GM12878 (cell line): Measurements from ENCODE around the gene TYSND1. TPM values are rescaled to one million over a fixed set of nuclear protein-coding genes. Genes with fewer than 3 reads are reported as not detected.

ENCODE experiments used
- ATAC-seq: fragments of 200-7000 bp; cut with Tn5 transposase; 3 replicates; pipeline ENCODE4 v1.9.1; 2020; ENCODE audit warnings: mild to moderate bottlenecking, moderate library complexity
- BruUV-seq: library from RNA; stranded (reverse); fragments of 400-500 nt; replicated peaks from 2 replicates; lab custom pipeline; 2021; lab: Mats Ljungman, UMichigan
- CTCF ChIA-PET: fragments of 300-600 bp; sonication (Branson Sonifier 250); formaldehyde crosslinking; extraction: SDS; loops from one replicate; lab custom pipeline; 2021; ENCODE audit warnings: inconsistent platforms; lab: Yijun Ruan, JAX
- POLR2A ChIA-PET: fragments of 350-600 bp; formaldehyde crosslinking; extraction: SDS; loops from one replicate; lab custom pipeline; 2021; ENCODE audit warnings: inconsistent platforms; lab: Charles Lee
- RAD21 ChIA-PET: fragments of 300-600 bp; sonication (Branson Sonifier 250); formaldehyde crosslinking; loops from one replicate; lab custom pipeline; 2023; ENCODE audit warnings: antibody characterized with exemption; ENCODE audit not compliant: unreplicated experiment; lab: Charles Lee
- SMC1A ChIA-PET: fragments of 300-600 bp; sonication (Branson Sonifier 250); formaldehyde crosslinking; loops from one replicate; lab custom pipeline; 2023; ENCODE audit not compliant: unreplicated experiment, uncharacterized antibody; lab: Charles Lee
- DNase-seq: peaks from one replicate; pipeline ENCODE4 v3.0.0-alpha.2; 2011; ENCODE audit warnings: low read depth, low spot score
- FAIRE-seq: peaks from 3 replicates; lab custom pipeline; 2011; peaks lifted over from hg19 to GRCh38; lab: Jason Lieb, UNC
- H2AFZ ChIP-seq: 2 replicates; pipeline ENCODE4 v1.6.0; 2011; ENCODE audit warnings: low read depth, low read length, control low read depth; ENCODE audit not compliant: control insufficient read depth
- H3K27ac ChIP-seq: 2 replicates; pipeline ENCODE4 v1.5.1; 2011; ENCODE audit warnings: control low read depth; ENCODE audit not compliant: control insufficient read depth, insufficient read depth
- H3K27me3 ChIP-seq, 2 experiments: replicated peaks in 1 of 2; 2 replicates each; pipeline versions ENCODE4 v1.6.0 to v1.6.1; 2011; ENCODE audit warnings: low read length in 1 of 2; ENCODE audit not compliant: control insufficient read depth in 2 of 2, insufficient read depth in 2 of 2
- H3K36me3 ChIP-seq, 2 experiments: 2 replicates each; pipeline ENCODE4 v1.5.1; 2011; ENCODE audit warnings: low read length in 1 of 2; ENCODE audit not compliant: control insufficient read depth in 2 of 2, insufficient read depth in 2 of 2
- H3K4me1 ChIP-seq: 2 replicates; pipeline ENCODE4 v1.6.1; 2011; ENCODE audit warnings: mild to moderate bottlenecking, low read length, moderate library complexity, mixed read lengths; ENCODE audit not compliant: control insufficient read depth, insufficient read depth
- H3K4me2 ChIP-seq: 2 replicates; pipeline ENCODE4 v1.6.0; 2011; ENCODE audit warnings: control low read depth; ENCODE audit not compliant: control insufficient read depth, insufficient read depth
- H3K4me3 ChIP-seq: fragments of 200-600 bp; sonication (generic); 2 replicates; pipeline ENCODE4 v1.5.1; 2016
- H3K79me2 ChIP-seq: 2 replicates; pipeline ENCODE4 v1.6.0; 2011; ENCODE audit warnings: low read length; ENCODE audit not compliant: control insufficient read depth, insufficient read depth
- H3K9ac ChIP-seq: 2 replicates; pipeline ENCODE4 v1.8.0; 2011; ENCODE audit warnings: low read length, control low read depth, mixed read lengths; ENCODE audit not compliant: control insufficient read depth, insufficient read depth
- H3K9me3 ChIP-seq: replicated peaks from 3 replicates; pipeline ENCODE4 v1.5.1; 2011; ENCODE audit warnings: mild to moderate bottlenecking, low read length; ENCODE audit not compliant: control insufficient read depth, insufficient read depth
- H4K20me1 ChIP-seq: 2 replicates; pipeline ENCODE4 v1.6.0; 2011; ENCODE audit not compliant: control insufficient read depth, insufficient read depth
- BHLHE40 ChIP-seq, 2 experiments: fragments of 450-650 bp in 1 of 2; IDR thresholded peaks; 2 replicates each; pipeline ENCODE4 v1.6.1; 2011 to 2017; ENCODE audit warnings: low read depth in 2 of 2, borderline replicate concordance in 1 of 2, improper control_type of control experiment in 1 of 2, low read length in 1 of 2, mild to moderate bottlenecking in 1 of 2
- BMI1 ChIP-seq: fragments of 450-650 bp; IDR thresholded peaks from 2 replicates; pipeline ENCODE4 v1.6.1; 2016; ENCODE audit warnings: mild to moderate bottlenecking, moderate library complexity, borderline replicate concordance
- CHD4 ChIP-seq: fragments of 200-600 bp; sonication (generic); IDR thresholded peaks from 2 replicates; pipeline ENCODE4 v1.6.1; 2016; ENCODE audit warnings: mild to moderate bottlenecking
- EGR1 ChIP-seq, 2 experiments: IDR thresholded peaks; 1 replicate in 1 of 2; 2 replicates in 1 of 2; pipeline ENCODE4 v1.6.1; 2011 to 2012; ENCODE audit warnings: low read depth in 2 of 2, low read length in 2 of 2, borderline replicate concordance in 1 of 2, mild to moderate bottlenecking in 1 of 2, moderate library complexity in 1 of 2
- GATAD2B ChIP-seq: fragments of 450-650 bp; conservative IDR thresholded peaks from 2 replicates; pipeline ENCODE4 v1.6.1; 2017; ENCODE audit warnings: low read depth, mild to moderate bottlenecking, moderate library complexity
- IKZF2 ChIP-seq, 2 experiments: fragments of 450-650 bp; IDR thresholded peaks; 2 replicates each; pipeline ENCODE4 v1.6.1; 2017; ENCODE audit warnings: mild to moderate bottlenecking in 2 of 2, moderate library complexity in 2 of 2
- JUND ChIP-seq: IDR thresholded peaks from 2 replicates; pipeline ENCODE4 v1.6.1; 2012; ENCODE audit warnings: low read depth, mild to moderate bottlenecking, low read length, improper control_type of control experiment, moderate library complexity
- MTA2 ChIP-seq: fragments of 450-650 bp; IDR thresholded peaks from 2 replicates; pipeline ENCODE4 v1.6.1; 2016; ENCODE audit warnings: low read depth, mild to moderate bottlenecking, moderate library complexity
- MXI1 ChIP-seq: fragments of 150-350 bp; IDR thresholded peaks from 2 replicates; pipeline ENCODE4 v1.6.1; 2011; ENCODE audit warnings: low read depth, mild to moderate bottlenecking, inconsistent platforms, low read length, improper control_type of control experiment
- NR2F1 ChIP-seq: fragments of 450-650 bp; conservative IDR thresholded peaks from 2 replicates; pipeline ENCODE4 v1.6.1; 2017; ENCODE audit warnings: mild to moderate bottlenecking
- NRF1 ChIP-seq: conservative IDR thresholded peaks from 2 replicates; pipeline ENCODE4 v1.6.1; 2011; ENCODE audit warnings: mild to moderate bottlenecking, low read depth, low read length, improper control_type of control experiment
- PAX5 ChIP-seq: IDR thresholded peaks from 2 replicates; pipeline ENCODE4 v1.6.1; 2011; ENCODE audit warnings: low read depth, low read length, borderline replicate concordance
- POLR2A ChIP-seq: IDR thresholded peaks from 2 replicates; pipeline ENCODE4 v1.6.1; 2011; ENCODE audit warnings: low read depth, mild to moderate bottlenecking, low read length
- SUZ12 ChIP-seq: fragments of 200-600 bp; sonication (generic); IDR thresholded peaks from one replicate; pipeline ENCODE4 v1.6.1; 2018; ENCODE audit warnings: antibody characterized with exemption, mild to moderate bottlenecking; ENCODE audit not compliant: unreplicated experiment
- WGBS: methylation state at CpG from one replicate; pipeline ENCODE4 v1.1.6; 2016; ENCODE audit warnings: low lambda C conversion rate; ENCODE audit not compliant: insufficient replicate concordance, insufficient coverage; ENCODE audit errors: missing lambda C conversion rate; 5-methylcytosine and 5-hydroxymethylcytosine counted together
- in situ Hi-C: fragments of 300-500 bp; cut with MboI; formaldehyde crosslinking; loops from 9 replicates; pipeline ENCODE4 v1.14.3; 2018; ENCODE audit warnings: mixed read lengths
- intact Hi-C: fragments of 100-400 bp; cut with micrococcal nuclease; formaldehyde crosslinking; loops from one replicate; pipeline ENCODE4 v1.14.2; 2022; ENCODE audit not compliant: unreplicated experiment
- polyA plus RNA-seq, 11 experiments: library from polyadenylated mRNA; depleted of rRNA in 4 of 11; unstranded in 6 of 11; stranded (reverse) in 5 of 11; fragments of >200 nt; fragmentation: Nextera tagmentation in 4 of 11; fragmentation: Illumina TruSeq in 1 of 11; extraction: Ambion mirVana in 4 of 11; extraction: Trizol in 1 of 11; gene quantifications; 1 replicate in 1 of 11; 2 replicates in 10 of 11; pipeline versions ENCODE4 v1.2.1 to v1.2.3, GENCODE V29; 2011 to 2016; ENCODE audit warnings: inconsistent platforms in 2 of 11, missing spikeins in 2 of 11, low read depth in 1 of 11
- total RNA-seq, 4 experiments: library from RNA; depleted of rRNA in 3 of 4; stranded (reverse); fragments of >200 nt in 3 of 4; fragmentation: Illumina TruSeq in 1 of 4; extraction: Trizol in 1 of 4; gene quantifications; 2 replicates each; pipeline versions ENCODE4 v1.2.1 to v1.2.3, GENCODE V29; 2013 to 2021
- TF ChIP-seq, protein P1 (sequence below): fragments of 450-650 bp; IDR thresholded peaks from 2 replicates; pipeline ENCODE4 v1.6.1; 2016; ENCODE audit warnings: mild to moderate bottlenecking, moderate library complexity, borderline replicate concordance
- TF ChIP-seq, protein P2 (sequence below): IDR thresholded peaks from 2 replicates; pipeline ENCODE4 v1.6.1; 2012; ENCODE audit warnings: mild to moderate bottlenecking, low read depth, low read length

Gene TYSND1
- total and polyA plus RNA-seq, 10 of the 15 experiments (the other 5 are each of a cell fraction or from before 2014, with no cell fraction given), result 1.9 to 21.4 (median 12.0) TPM

DNA sequence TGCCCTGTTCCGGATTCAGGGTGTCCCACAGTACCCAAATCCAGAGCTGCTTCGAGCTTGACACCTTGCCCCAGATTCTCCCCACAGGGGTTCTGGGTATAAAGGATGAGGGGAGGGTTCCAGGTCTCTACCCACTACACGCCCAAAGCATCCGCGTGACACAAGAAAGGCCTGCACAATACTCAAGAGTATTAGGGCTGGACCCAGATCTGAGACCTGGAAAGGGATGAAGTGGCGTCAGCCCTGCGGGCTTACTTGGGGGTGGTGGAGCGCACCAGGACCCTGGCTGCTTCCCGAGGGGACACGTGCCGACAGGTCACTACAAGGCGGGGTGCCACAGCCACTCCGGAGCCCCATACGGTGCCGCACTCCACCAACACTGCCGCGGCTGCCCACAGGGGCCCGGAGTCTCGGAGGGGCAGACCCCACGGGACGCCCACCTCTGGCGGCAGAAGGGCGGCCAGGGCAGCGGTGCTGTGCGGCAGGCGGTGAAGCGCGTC, 1.3 kb downstream of the TYSND1 start:
- CTCF ChIA-PET, result interaction anchor here (0.9 to 8.4 kb wide), 22 partner anchors 9 to 230 kb away, joined by 3 to 173 read pairs (median 8); partner anchors contain the start of genes AIFM2 and SAR1A
- H3K9ac ChIP-seq, result peak overlapping the region; percentile 71
- ATAC-seq (no peak; the same call in 1 of the 3 replicates), DNase-seq (no peak), FAIRE-seq (no peak)
- intact Hi-C loops (loop anchor here (2.0 kb wide), 1 partner anchor 28 kb away; no protein-coding TSS in a partner anchor), in situ Hi-C loops (no loop called here)
- H4K20me1 ChIP-seq, result no peaks in the 10 kb centered on the region; the same call in none of the 2 replicates
- POLR2A ChIA-PET, result interaction anchor here (1.7 to 2.6 kb wide), 4 partner anchors 11 to 87 kb away, joined by 8 to 45 read pairs (median 10); partner anchors contain the start of genes PPA1 and SAR1A
- H3K36me3 ChIP-seq, result peaks cover 0 to 1% of the 10 kb centered on the region in 2 experiments; a peak in 3 of 4 replicates
- peak overlapping the region; percentile 70 for H3K4me2 ChIP-seq
- peaks cover 3% of the 10 kb centered on the region; the same call in 1 of the 2 replicates for H3K4me1 ChIP-seq
- H3K27ac ChIP-seq, result peak overlapping the region; percentile 85
- peaks cover 23% of the 10 kb centered on the region for H3K79me2 ChIP-seq
- BruUV-seq, result no TSS peak
- RAD21 ChIA-PET, result interaction anchor here (1.5 to 3.3 kb wide), 6 partner anchors 16 to 187 kb away, joined by 3 to 28 read pairs (median 10); partner anchors contain the start of gene SAR1A
- H3K9me3 ChIP-seq, result no peaks in the 10 kb centered on the region
- peak overlapping the region; percentile 85 for H2AFZ ChIP-seq
- H3K27me3 ChIP-seq, result no peaks in the 10 kb centered on the region
- SMC1A ChIA-PET, result interaction anchor here (1.2 to 3.6 kb wide), 14 partner anchors 8 to 209 kb away, joined by 4 to 42 read pairs (median 5); partner anchors contain the start of genes AIFM2 and SAR1A
- WGBS, result 1% methylated on average over 14 of the region's 28 CpGs
- H3K4me3 ChIP-seq, result peak overlapping the region; percentile 88
- TF ChIP-seq GATAD2B (peak; percentile 92; the same call in 1 of the 2 replicates), EGR1 (IDR thresholded peaks at IDR 0.05; ENCODE audit: borderline replicate concordance in 1 of 2, low read depth in 2 of 2, low read length in 2 of 2) (no peak), POLR2A (no peak), SUZ12 (no peak), BMI1 (no peak), MTA2 (no peak), IKZF2 (IDR thresholded peaks at IDR 0.05) (no peak), NRF1 (no peak), NR2F1 (peak; percentile 46; the same call in 1 of the 2 replicates), CHD4 (no peak), PAX5 (0 out of 2 replicates have a peak, but pooled peaks have one; percentile 50), MXI1 (no peak), JUND (no peak), BHLHE40 (IDR thresholded peaks at IDR 0.05; ENCODE audit: borderline replicate concordance in 1 of 2, low read depth in 2 of 2, low read length in 1 of 2) (peak; percentile 16 to 80; a peak in 2 of 4 replicates)
- TF ChIP-seq, protein P1, sequence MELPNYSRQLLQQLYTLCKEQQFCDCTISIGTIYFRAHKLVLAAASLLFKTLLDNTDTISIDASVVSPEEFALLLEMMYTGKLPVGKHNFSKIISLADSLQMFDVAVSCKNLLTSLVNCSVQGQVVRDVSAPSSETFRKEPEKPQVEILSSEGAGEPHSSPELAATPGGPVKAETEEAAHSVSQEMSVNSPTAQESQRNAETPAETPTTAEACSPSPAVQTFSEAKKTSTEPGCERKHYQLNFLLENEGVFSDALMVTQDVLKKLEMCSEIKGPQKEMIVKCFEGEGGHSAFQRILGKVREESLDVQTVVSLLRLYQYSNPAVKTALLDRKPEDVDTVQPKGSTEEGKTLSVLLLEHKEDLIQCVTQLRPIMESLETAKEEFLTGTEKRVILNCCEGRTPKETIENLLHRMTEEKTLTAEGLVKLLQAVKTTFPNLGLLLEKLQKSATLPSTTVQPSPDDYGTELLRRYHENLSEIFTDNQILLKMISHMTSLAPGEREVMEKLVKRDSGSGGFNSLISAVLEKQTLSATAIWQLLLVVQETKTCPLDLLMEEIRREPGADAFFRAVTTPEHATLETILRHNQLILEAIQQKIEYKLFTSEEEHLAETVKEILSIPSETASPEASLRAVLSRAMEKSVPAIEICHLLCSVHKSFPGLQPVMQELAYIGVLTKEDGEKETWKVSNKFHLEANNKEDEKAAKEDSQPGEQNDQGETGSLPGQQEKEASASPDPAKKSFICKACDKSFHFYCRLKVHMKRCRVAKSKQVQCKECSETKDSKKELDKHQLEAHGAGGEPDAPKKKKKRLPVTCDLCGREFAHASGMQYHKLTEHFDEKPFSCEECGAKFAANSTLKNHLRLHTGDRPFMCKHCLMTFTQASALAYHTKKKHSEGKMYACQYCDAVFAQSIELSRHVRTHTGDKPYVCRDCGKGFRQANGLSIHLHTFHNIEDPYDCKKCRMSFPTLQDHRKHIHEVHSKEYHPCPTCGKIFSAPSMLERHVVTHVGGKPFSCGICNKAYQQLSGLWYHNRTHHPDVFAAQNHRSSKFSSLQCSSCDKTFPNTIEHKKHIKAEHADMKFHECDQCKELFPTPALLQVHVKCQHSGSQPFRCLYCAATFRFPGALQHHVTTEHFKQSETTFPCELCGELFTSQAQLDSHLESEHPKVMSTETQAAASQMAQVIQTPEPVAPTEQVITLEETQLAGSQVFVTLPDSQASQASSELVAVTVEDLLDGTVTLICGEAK, result no peak
- TF ChIP-seq, protein P2, sequence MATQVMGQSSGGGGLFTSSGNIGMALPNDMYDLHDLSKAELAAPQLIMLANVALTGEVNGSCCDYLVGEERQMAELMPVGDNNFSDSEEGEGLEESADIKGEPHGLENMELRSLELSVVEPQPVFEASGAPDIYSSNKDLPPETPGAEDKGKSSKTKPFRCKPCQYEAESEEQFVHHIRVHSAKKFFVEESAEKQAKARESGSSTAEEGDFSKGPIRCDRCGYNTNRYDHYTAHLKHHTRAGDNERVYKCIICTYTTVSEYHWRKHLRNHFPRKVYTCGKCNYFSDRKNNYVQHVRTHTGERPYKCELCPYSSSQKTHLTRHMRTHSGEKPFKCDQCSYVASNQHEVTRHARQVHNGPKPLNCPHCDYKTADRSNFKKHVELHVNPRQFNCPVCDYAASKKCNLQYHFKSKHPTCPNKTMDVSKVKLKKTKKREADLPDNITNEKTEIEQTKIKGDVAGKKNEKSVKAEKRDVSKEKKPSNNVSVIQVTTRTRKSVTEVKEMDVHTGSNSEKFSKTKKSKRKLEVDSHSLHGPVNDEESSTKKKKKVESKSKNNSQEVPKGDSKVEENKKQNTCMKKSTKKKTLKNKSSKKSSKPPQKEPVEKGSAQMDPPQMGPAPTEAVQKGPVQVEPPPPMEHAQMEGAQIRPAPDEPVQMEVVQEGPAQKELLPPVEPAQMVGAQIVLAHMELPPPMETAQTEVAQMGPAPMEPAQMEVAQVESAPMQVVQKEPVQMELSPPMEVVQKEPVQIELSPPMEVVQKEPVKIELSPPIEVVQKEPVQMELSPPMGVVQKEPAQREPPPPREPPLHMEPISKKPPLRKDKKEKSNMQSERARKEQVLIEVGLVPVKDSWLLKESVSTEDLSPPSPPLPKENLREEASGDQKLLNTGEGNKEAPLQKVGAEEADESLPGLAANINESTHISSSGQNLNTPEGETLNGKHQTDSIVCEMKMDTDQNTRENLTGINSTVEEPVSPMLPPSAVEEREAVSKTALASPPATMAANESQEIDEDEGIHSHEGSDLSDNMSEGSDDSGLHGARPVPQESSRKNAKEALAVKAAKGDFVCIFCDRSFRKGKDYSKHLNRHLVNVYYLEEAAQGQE, result no peak
